PFSK-1 (cell line): Measurements from ENCODE around the gene P4HTM.

Experiments
- FOXP2 ChIP-seq: optimal IDR thresholded peaks from 2 replicates; pipeline ENCODE3; 2011; ENCODE audit warnings: borderline replicate concordance, control low read depth, inconsistent platforms; ENCODE audit not compliant: insufficient read depth; ENCODE audit errors: extremely low read length, extremely low read depth
- POLR2AphosphoS5 ChIP-seq: IDR thresholded peaks from 2 replicates; pipeline ENCODE4 v1.6.1; 2012; ENCODE audit warnings: low read depth, mild to moderate bottlenecking, control low read depth, low read length, moderate library complexity
- SIN3A ChIP-seq: IDR thresholded peaks from 2 replicates; pipeline ENCODE4 v1.6.1; 2012; ENCODE audit warnings: mild to moderate bottlenecking, low read length, moderate library complexity, borderline replicate concordance; ENCODE audit not compliant: insufficient read depth
- TAF1 ChIP-seq: IDR thresholded peaks from 2 replicates; pipeline ENCODE4 v1.6.1; 2012; ENCODE audit warnings: low read length, control low read depth, borderline replicate concordance; ENCODE audit not compliant: insufficient read depth
- TF ChIP-seq, protein P1 (sequence below), 2 experiments: IDR thresholded peaks; 2 replicates each; pipeline versions ENCODE4 v1.6.1 to v1.8.0; 2011 to 2012; ENCODE audit warnings: low read depth in 2 of 2, low read length in 2 of 2, control low read depth in 1 of 2, inconsistent platforms in 1 of 2, mild to moderate bottlenecking in 1 of 2, moderate library complexity in 1 of 2; ENCODE audit not compliant: insufficient read depth in 1 of 2

P4HTM gene

GRCh38 chr3:49016414-49017228 is 26.6 kb downstream of the P4HTM start:
- TF ChIP-seq TAF1, result no peak
- TF ChIP-seq SIN3A, result no peak
- no peak for TF ChIP-seq FOXP2
- TF ChIP-seq, protein P1, sequence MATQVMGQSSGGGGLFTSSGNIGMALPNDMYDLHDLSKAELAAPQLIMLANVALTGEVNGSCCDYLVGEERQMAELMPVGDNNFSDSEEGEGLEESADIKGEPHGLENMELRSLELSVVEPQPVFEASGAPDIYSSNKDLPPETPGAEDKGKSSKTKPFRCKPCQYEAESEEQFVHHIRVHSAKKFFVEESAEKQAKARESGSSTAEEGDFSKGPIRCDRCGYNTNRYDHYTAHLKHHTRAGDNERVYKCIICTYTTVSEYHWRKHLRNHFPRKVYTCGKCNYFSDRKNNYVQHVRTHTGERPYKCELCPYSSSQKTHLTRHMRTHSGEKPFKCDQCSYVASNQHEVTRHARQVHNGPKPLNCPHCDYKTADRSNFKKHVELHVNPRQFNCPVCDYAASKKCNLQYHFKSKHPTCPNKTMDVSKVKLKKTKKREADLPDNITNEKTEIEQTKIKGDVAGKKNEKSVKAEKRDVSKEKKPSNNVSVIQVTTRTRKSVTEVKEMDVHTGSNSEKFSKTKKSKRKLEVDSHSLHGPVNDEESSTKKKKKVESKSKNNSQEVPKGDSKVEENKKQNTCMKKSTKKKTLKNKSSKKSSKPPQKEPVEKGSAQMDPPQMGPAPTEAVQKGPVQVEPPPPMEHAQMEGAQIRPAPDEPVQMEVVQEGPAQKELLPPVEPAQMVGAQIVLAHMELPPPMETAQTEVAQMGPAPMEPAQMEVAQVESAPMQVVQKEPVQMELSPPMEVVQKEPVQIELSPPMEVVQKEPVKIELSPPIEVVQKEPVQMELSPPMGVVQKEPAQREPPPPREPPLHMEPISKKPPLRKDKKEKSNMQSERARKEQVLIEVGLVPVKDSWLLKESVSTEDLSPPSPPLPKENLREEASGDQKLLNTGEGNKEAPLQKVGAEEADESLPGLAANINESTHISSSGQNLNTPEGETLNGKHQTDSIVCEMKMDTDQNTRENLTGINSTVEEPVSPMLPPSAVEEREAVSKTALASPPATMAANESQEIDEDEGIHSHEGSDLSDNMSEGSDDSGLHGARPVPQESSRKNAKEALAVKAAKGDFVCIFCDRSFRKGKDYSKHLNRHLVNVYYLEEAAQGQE (IDR thresholded peaks at IDR 0.05; ENCODE audit: insufficient read depth in 1 of 2, low read depth in 2 of 2, low read length in 2 of 2), result no peak
- no peak for TF ChIP-seq POLR2AphosphoS5

DNA sequence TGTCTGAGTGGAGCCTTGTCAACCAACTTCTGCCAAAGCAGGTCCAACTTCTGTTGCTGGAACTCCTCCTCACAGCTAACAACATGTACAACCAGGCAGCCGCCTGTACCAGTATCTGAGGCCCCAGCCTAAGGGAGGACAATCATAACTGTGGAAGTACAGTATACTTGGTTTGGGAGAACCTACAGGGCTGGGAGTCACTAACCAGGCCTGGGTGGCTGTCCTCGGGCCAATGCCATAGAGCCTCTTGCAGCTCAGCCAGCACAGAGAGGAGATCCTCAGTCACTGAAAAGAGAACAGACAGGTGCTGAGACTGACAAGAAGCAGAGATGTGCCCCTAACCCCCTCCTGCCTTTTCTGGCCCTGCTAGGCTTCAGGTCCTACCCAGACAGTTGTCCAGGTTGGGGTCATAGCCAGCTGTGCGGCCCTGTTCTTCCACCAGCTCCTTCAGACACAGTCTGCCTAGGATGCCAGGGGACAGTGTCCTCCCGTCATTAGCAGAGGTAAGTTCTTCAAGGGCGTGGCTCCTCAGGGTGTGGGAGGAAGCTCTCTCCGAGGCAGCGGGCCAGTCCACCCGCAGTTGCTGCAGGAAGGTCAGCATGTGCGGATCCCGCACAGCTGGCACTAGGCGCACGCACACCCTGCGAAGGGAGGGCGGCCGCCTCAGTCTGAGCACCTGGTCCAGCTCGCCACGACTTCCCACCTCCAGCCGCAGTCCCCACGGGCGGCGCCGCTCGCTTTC is 27.4 kb downstream of the P4HTM start:
- TF ChIP-seq FOXP2 (no peak), SIN3A (no peak), TAF1 (no peak), POLR2AphosphoS5 (no peak)
- TF ChIP-seq, protein P1 (IDR thresholded peaks at IDR 0.05; ENCODE audit: insufficient read depth in 1 of 2, low read depth in 2 of 2, low read length in 2 of 2), result no peak

- TF ChIP-seq POLR2AphosphoS5 (peak; percentile 36), SIN3A (no peak)
These were observed 28.1 kb downstream of the P4HTM start, which contains the start of gene DALRD3 for GRCh38 chr3:49017971-49018706. DALRD3 (minus strand) TSS chr3:49018580; CDS start chr3:49018564, 16 bp downstream.

- TF ChIP-seq, protein P1 (IDR thresholded peaks at IDR 0.05; ENCODE audit: insufficient read depth in 1 of 2, low read depth in 2 of 2, low read length in 2 of 2), result no peak
- TF ChIP-seq TAF1, result no peak
- no peak for TF ChIP-seq FOXP2
- no peak for TF ChIP-seq POLR2AphosphoS5
- no peak for TF ChIP-seq SIN3A
These were observed 28.6 kb downstream of the P4HTM start for GRCh38 chr3:49018707-49019006.

DNA sequence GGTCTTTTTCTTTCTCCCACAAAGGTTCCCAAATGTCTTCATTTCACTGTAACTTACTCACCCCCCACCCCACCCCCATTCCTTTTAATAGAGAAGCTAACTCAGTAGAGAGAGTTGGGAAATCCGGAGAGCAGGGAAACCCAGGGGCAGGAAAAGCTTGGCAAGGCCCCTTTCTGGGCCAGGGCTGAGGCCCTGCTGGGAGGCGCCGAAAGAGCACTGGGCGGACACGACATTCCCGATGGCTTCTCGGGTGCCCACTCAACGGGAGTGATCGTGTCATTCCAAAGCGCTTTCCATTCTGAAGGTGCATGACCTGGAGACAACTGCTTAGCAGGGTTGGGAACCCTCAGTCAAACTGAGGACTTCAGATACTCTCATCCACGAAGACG is 29.9 kb downstream of the P4HTM start:
- no peak for TF ChIP-seq POLR2AphosphoS5
